Suppressor macrophage treated with lipopolysaccharide for 1 hour (primary cell): ENCODE data around the gene PANK1.

Source experiments
- DNase-seq, 3 donors: peaks; one replicate each; pipeline ENCODE4 v3.0.0-alpha.2; 2020 to 2022

The PANK1 gene

GRCh38 chr10:89615112-89615511, 29.9 kb downstream of the PANK1 start:
- no peak for DNase-seq

GRCh38 chr10:89613582-89613981, 31.5 kb downstream of the PANK1 start:
- no peak for DNase-seq

GRCh38 chr10:89611282-89611681, 33.8 kb downstream of the PANK1 start:
- DNase-seq = no peak

GRCh38 chr10:89609833-89610346, 35.2 kb downstream of the PANK1 start:
- no peak for DNase-seq

GRCh38 chr10:89604200-89604599, 40.8 kb downstream of the PANK1 start:
- DNase-seq = no peak

- no peak for DNase-seq
Measured at GRCh38 chr10:89602919-89603318, 42.1 kb downstream of the PANK1 start.

GRCh38 chr10:89601728-89602361, 43.2 kb downstream of the PANK1 start:
- no peak for DNase-seq

- no peak for DNase-seq
Measured at GRCh38 chr10:89600041-89600440, 45.0 kb downstream of the PANK1 start.

- DNase-seq = no peak
Measured at GRCh38 chr10:89593043-89593442, 52.0 kb downstream of the PANK1 start.

- no peak for DNase-seq
Measured at GRCh38 chr10:89592539-89592938, 52.5 kb downstream of the PANK1 start.

GRCh38 chr10:89591796-89592271, 53.2 kb downstream of the PANK1 start:
- no peak for DNase-seq

GRCh38 chr10:89591111-89591795, 53.8 kb downstream of the PANK1 start:
- DNase-seq = peak in 1 of 3 donors; percentile 1

- no peak for DNase-seq
Measured at GRCh38 chr10:89590326-89590725, 54.7 kb downstream of the PANK1 start.

GRCh38 chr10:89589101-89589720, 55.8 kb downstream of the PANK1 start:
- DNase-seq = no peak

- DNase-seq = no peak
Measured at GRCh38 chr10:89588671-89589070, 56.4 kb downstream of the PANK1 start.

- DNase-seq = no peak
Measured at GRCh38 chr10:89582022-89582421, 63.0 kb downstream of the PANK1 start.

GRCh38 chr10:89580243-89580642, 64.8 kb downstream of the PANK1 start:
- DNase-seq = peak; percentile 23 to 51 (median 30)

- no peak for DNase-seq
Measured at GRCh38 chr10:89576696-89577095, 68.3 kb downstream of the PANK1 start.

- DNase-seq = no peak
Measured at GRCh38 chr10:89576022-89576421, 69.0 kb downstream of the PANK1 start.

GRCh38 chr10:89575031-89575430, 70.0 kb downstream of the PANK1 start:
- no peak for DNase-seq

GRCh38 chr10:89574368-89574767, 70.7 kb downstream of the PANK1 start:
- DNase-seq = peak; percentile 6 to 35 (median 25)

GRCh38 chr10:89567576-89568245, 77.3 kb downstream of the PANK1 start:
- no peak for DNase-seq

- no peak for DNase-seq
Measured at GRCh38 chr10:89566992-89567391, 78.0 kb downstream of the PANK1 start.
